22Rv1 (cell line): ENCODE measurements around the gene LAMTOR5.

Source experiments
- CTCF ChIP-seq: fragments of 450-650 bp; IDR thresholded peaks from 2 replicates; pipeline ENCODE4 v1.5.1; 2017; ENCODE audit warnings: mild to moderate bottlenecking
- ZFX ChIP-seq: fragments of 450-650 bp; IDR thresholded peaks from 2 replicates; pipeline ENCODE4 v1.6.1; 2017; ENCODE audit warnings: antibody characterized with exemption, borderline replicate concordance

GRCh38 chr1:110356379-110356778 lies 51.1 kb downstream of the LAMTOR5 start:
- TF ChIP-seq CTCF (no peak), ZFX (no peak)
